ENCODE measurements around the gene ARID3C.

The ARID3C gene

GRCh38 chr9:34594177-34594576 is 34.7 kb downstream of the ARID3C start:
- no peak for DNase-seq (ENCODE audit: low read depth in 2 of 2)

- no peak for DNase-seq (ENCODE audit: low read depth in 2 of 2)
These were observed 35.8 kb downstream of the ARID3C start for GRCh38 chr9:34592895-34593601.

GRCh38 chr9:34591917-34592866 is 36.7 kb downstream of the ARID3C start:
- no peak for DNase-seq (ENCODE audit: low read depth in 2 of 2)

GRCh38 chr9:34591248-34591916 is 37.5 kb downstream of the ARID3C start:
- DNase-seq (ENCODE audit: low read depth in 2 of 2), result peak; percentile 74 to 80

GRCh38 chr9:34590381-34591247 is 38.3 kb downstream of the ARID3C start:
- no peak for DNase-seq (ENCODE audit: low read depth in 2 of 2)

- no peak for DNase-seq (ENCODE audit: low read depth in 2 of 2)
These were observed 39.1 kb downstream of the ARID3C start, which contains the start of gene CNTFR for GRCh38 chr9:34589636-34590380. Gene CNTFR, minus strand, starts transcription at chr9:34589724. Its CDS starts 20,743 bp downstream, at chr9:34568981.

- DNase-seq (ENCODE audit: low read depth in 2 of 2), result no peak
These were observed 39.9 kb downstream of the ARID3C start for GRCh38 chr9:34588671-34589635.

GRCh38 chr9:34587271-34587670 is 41.6 kb downstream of the ARID3C start:
- no peak for DNase-seq (ENCODE audit: low read depth in 2 of 2)

GRCh38 chr9:34585946-34586669 is 42.8 kb downstream of the ARID3C start:
- no peak for DNase-seq (ENCODE audit: low read depth in 2 of 2)

GRCh38 chr9:34584970-34585369 is 43.9 kb downstream of the ARID3C start:
- no peak for DNase-seq (ENCODE audit: low read depth in 2 of 2)

- no peak for DNase-seq (ENCODE audit: low read depth in 2 of 2)
These were observed 46.1 kb downstream of the ARID3C start for GRCh38 chr9:34582787-34583186.

GRCh38 chr9:34581318-34581717 is 47.5 kb downstream of the ARID3C start:
- DNase-seq (ENCODE audit: low read depth in 2 of 2), result no peak

GRCh38 chr9:34580358-34580757 is 48.5 kb downstream of the ARID3C start:
- no peak for DNase-seq (ENCODE audit: low read depth in 2 of 2)

GRCh38 chr9:34579808-34580163 is 49.1 kb downstream of the ARID3C start:
- DNase-seq (ENCODE audit: low read depth in 2 of 2), result no peak

GRCh38 chr9:34579104-34579807 is 49.6 kb downstream of the ARID3C start:
- DNase-seq (ENCODE audit: low read depth in 2 of 2), result no peak

- no peak for DNase-seq (ENCODE audit: low read depth in 2 of 2)
These were observed 50.4 kb downstream of the ARID3C start for GRCh38 chr9:34578241-34579103.
